GM11168 (cell line): ENCODE measurements around the gene OST4.

Source experiments
- in situ Hi-C: fragments of 300-500 bp; cut with MboI; formaldehyde crosslinking; loops from one replicate; pipeline ENCODE4 v1.12.0; 2022; ENCODE audit warnings: low sequenced_read_pairs; ENCODE audit not compliant: unreplicated experiment

OST4 gene

DNA sequence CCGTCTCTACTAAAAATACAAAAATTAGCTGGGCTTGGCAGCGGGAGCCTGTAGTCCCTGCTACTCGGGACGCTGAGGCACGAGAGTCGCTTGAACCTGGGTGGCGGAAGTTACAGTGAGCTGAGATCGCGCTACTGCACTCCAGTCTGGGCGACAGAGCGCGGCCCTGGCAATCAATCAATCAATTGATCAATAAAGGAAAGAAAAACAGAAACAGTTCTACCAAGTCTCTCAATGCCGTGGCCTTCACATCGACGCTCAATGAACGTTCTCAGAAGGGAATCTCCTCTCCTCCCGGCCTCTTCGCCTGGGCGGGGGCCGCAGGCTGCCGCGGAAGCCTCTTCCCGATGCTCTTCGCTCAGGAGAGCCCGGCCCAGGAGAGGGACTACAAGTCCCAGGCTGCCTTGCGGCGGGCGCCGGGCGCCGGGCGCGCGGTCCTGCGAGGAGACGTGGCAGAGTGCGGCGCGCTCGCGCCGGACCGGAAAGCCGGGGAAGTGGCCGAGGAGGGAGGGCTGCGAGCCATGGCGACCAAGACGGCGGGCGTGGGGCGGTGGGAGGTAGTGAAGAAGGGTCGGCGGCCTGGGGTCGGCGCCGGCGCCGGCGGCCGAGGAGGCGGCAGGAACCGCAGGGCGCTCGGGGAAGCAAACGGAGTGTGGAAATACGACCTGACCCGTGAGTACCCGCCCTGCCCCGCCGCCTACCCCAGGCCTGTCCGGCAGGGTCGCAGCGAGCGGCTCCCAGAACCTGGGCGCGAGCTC, 38.8 kb downstream of the OST4 start, which contains the start of gene TMEM214:
TSS of gene TMEM214 (plus strand) at position 471 of the 758 bp plus-strand sequence. CDS start at position 522, 51 bp downstream.
- in situ Hi-C loops = no loop called here

GRCh38 chr2:27029051-27029450, 42.4 kb downstream of the OST4 start:
- in situ Hi-C loops = no loop called here

DNA sequence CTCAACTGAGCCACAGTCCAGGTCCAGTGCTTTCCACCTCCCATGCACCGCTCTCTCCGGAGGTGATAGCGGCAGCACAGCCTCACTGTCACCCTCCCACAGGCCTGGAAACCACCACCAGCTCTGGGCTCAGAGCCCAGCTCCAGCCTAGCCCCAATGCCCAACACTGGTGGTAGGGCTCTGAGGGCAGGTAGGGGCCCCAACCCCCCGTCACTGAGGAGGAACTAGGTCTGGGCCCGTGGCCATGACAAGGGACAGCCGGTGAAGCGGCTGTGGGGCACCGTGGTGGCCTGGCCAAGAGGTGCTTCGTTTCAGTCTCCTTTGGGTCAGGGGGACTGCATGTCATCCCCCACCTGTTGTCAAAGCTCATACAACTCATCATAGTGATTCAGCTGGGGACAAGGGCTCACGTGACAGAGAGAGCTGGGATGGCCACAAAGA, 44.2 kb downstream of the OST4 start:
- in situ Hi-C loops = no loop called here

GRCh38 chr2:27025861-27026851, 45.3 kb downstream of the OST4 start:
- in situ Hi-C loops = no loop called here

DNA sequence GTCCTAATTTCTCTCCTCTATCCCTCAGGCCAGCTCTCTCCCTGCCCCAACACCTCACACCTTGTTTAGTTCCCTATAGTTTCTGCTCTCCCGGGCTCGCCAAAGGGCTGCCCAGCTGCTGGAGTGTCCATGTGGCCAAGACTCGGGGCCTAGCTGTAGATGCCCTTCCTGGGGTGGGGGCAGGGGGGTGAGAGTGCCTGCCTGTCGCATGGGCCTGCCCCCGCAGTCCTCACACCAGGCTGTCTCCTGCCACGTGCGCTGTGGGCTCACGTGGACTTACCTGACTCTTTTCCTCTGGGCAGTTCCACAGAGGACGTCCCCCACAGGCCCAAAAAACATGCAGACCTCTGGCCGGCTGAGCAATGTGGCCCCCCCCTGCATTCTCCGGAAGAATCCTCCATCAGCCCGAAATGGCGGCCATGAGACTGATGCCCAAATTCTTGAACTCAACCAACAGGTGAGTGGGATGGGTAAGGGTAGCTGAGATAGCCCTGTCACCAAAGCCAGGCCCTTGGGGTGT, 46.1 kb downstream of the OST4 start:
- in situ Hi-C loops = no loop called here

DNA sequence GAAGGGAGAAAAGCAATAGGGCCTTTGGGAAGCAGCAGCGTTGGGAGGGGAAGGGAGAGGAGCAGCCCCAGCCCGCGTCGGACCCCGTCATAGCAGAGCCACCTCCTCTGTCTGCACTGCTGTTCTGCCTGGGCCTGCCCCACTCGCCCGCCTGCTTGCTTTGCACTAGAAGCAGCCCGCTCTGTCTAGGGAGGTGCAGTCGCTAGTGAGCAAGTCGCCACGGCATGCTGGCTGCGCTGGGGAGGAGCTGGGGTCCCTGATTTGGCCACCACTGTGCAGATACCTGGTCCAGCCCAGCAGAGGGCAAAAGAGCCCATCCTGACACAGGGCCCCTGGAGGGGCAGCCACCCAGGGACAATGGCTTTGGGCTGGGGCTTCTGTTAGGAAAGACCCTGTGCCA, 46.6 kb downstream of the OST4 start:
- in situ Hi-C loops = no loop called here

DNA sequence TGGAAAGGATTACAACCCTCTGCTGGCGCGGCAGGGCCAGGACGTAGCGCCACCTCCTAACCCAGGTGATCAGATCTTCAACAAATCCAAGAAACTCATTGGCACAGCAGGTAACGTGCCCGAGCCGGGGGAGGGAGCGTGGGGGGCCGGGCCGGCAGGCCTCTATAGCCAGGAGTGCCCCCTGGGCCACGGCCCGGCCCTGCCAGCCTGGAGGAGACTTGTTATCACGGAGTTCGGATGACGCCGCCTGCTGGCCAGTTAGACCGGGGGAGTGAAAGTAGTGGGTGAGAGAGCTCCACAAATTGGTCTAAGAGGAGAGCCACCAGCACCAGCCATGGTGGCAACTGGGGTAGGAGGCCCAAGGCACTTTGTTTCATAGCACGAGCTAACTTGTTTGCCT, 47.3 kb downstream of the OST4 start:
- in situ Hi-C loops = no loop called here

DNA sequence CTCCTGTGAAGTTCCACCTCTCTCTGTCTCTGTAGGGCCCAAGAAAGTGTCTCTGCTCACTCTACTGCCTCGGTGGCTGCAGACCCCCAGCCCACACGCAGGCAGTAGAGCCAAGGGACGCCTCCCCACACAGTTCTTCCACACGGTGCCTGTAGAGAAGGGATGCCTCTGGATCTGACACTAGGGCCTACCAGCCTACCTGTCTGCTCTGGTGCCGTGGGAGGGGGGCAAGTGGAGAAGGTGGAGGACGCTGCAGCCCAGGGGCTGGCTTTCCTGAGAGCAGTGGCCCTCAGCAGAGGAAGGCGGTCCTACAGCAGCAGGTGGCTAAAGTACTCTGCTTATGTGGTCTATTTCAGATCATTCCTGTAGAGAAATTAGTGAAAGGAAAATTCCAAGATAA, 47.7 kb downstream of the OST4 start:
- in situ Hi-C loops = no loop called here

- in situ Hi-C loops = no loop called here
Observed at GRCh38 chr2:27021253-27022049, 50.0 kb downstream of the OST4 start.
